ENCODE results near the gene SLC19A1.

DNA sequence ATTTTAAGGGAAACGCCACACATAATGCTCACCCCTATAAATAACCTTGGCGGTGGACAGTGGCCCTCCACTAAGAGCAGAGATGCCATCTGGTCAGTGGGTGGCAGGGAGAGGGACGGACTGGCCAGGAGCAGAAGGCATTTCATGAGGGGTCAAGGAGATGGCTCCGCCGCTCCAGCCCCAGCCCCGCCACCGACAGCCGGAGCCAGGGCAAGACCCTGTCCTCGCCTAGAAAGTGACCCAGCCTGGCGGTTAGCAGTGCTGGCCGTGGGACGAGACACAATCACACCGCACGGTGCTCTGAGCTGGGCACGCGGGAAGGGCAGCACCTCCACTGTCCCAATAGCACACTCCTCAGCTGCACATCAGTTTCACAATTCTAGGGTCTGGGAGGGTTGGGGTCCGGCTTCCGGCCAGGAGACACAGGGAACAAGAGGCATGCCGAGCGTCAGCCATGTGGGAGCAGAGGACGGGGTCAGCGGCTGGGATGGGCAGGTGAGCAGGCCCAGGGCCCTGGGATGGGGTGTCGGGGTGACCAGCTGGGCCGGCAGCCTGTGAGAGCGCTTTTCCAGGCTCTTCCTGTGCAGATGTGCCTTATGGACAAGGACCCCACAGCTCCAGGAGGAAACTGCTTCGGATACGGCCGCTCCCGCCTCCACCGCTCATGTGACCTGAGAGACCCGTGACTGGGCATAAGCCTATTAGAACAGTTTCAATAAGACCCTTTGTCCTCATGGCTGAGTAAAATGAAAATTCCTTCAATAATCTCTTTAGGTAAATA, 5.7 kb downstream of the SLC19A1 start:
- TF ChIP-seq EZH2phosphoT487 (IDR thresholded peaks at IDR 0.05; ENCODE audit: borderline replicate concordance, low read depth) (no peak), USF1 (IDR thresholded peaks at IDR 0.05; ENCODE audit: borderline replicate concordance, low read depth) (no peak), EP300 (IDR thresholded peaks at IDR 0.05; ENCODE audit: borderline replicate concordance in 1 of 2, low read depth in 1 of 2, low read length in 1 of 2) (no peak), POLR2AphosphoS5 (IDR thresholded peaks at IDR 0.05; ENCODE audit: low read depth, low read length) (no peak), GATA2 (CRISPR knock-in tag; IDR thresholded peaks at IDR 0.05) (no peak), SIN3A (IDR thresholded peaks at IDR 0.05; ENCODE audit: borderline replicate concordance, low read depth, low read length) (no peak), RXRA (IDR thresholded peaks at IDR 0.05; ENCODE audit: borderline replicate concordance, low read depth) (no peak), RAD21 (IDR thresholded peaks at IDR 0.05; ENCODE audit: low read length) (no peak), GABPA (IDR thresholded peaks at IDR 0.05; ENCODE audit: low read depth) (no peak), RFX5 (IDR thresholded peaks at IDR 0.05; ENCODE audit: low read length) (no peak), TAF1 (IDR thresholded peaks at IDR 0.05; ENCODE audit: borderline replicate concordance, low read depth, low read length) (no peak)
- TF ChIP-seq, protein P1, sequence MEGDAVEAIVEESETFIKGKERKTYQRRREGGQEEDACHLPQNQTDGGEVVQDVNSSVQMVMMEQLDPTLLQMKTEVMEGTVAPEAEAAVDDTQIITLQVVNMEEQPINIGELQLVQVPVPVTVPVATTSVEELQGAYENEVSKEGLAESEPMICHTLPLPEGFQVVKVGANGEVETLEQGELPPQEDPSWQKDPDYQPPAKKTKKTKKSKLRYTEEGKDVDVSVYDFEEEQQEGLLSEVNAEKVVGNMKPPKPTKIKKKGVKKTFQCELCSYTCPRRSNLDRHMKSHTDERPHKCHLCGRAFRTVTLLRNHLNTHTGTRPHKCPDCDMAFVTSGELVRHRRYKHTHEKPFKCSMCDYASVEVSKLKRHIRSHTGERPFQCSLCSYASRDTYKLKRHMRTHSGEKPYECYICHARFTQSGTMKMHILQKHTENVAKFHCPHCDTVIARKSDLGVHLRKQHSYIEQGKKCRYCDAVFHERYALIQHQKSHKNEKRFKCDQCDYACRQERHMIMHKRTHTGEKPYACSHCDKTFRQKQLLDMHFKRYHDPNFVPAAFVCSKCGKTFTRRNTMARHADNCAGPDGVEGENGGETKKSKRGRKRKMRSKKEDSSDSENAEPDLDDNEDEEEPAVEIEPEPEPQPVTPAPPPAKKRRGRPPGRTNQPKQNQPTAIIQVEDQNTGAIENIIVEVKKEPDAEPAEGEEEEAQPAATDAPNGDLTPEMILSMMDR (IDR thresholded peaks at IDR 0.05), result no peak
- TF ChIP-seq, protein P2, sequence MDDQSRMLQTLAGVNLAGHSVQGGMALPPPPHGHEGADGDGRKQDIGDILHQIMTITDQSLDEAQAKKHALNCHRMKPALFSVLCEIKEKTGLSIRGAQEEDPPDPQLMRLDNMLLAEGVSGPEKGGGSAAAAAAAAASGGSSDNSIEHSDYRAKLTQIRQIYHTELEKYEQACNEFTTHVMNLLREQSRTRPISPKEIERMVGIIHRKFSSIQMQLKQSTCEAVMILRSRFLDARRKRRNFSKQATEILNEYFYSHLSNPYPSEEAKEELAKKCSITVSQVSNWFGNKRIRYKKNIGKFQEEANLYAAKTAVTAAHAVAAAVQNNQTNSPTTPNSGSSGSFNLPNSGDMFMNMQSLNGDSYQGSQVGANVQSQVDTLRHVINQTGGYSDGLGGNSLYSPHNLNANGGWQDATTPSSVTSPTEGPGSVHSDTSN (IDR thresholded peaks at IDR 0.05), result no peak

All from SK-N-SH (cell line).